Heart right ventricle (tissue), 16 donors: ENCODE results near the gene SPNS3. TPM values are rescaled to one million over a fixed set of nuclear protein-coding genes. Genes with fewer than 3 reads are reported as not detected.
A peak's percentile ranks its signal among the peaks of the same experiment; 100 is the strongest.

Source experiments
- ATAC-seq, 8 donors: fragments of 200-7000 bp; cut with Tn5 transposase; one replicate each; pipeline ENCODE4 v1.9.1; 2020; ENCODE audit warnings: mild to moderate bottlenecking in 8 of 8, moderate library complexity in 8 of 8, moderate number of reproducible peaks in 1 of 8
- DNase-seq, 2 donors: peaks; one replicate each; pipeline ENCODE4 v3.0.0-alpha.2; 2020
- H3K27ac ChIP-seq, 10 donors: fragments of 200-600 bp; sonication (generic) in 2 of 10; one replicate each; pipeline versions ENCODE4 v1.5.0 to v1.8.0; 2020 to 2022; ENCODE audit warnings: mild to moderate bottlenecking in 3 of 10
- H3K27me3 ChIP-seq, 7 donors: fragments of 200-600 bp; one replicate each; pipeline ENCODE4 v1.8.0; 2021 to 2022; ENCODE audit warnings: mild to moderate bottlenecking in 2 of 7
- H3K36me3 ChIP-seq, 9 donors: fragments of 200-600 bp; sonication (generic) in 1 of 9; one replicate each; pipeline versions ENCODE4 v1.5.0 to v1.8.0; 2020 to 2022; ENCODE audit warnings: mild to moderate bottlenecking in 2 of 9
- H3K4me1 ChIP-seq, 9 donors: fragments of 200-600 bp; sonication (generic) in 1 of 9; one replicate each; pipeline versions ENCODE4 v1.5.0 to v1.8.0; 2020 to 2022; ENCODE audit warnings: mild to moderate bottlenecking in 4 of 9
- H3K4me3 ChIP-seq, 10 donors: fragments of 200-600 bp; sonication (generic) in 2 of 10; one replicate each; pipeline versions ENCODE4 v1.5.0 to v1.8.0; 2020 to 2022; ENCODE audit warnings: mild to moderate bottlenecking in 7 of 10, moderate library complexity in 2 of 10
- H3K9me3 ChIP-seq, 11 donors: fragments of 200-600 bp in 10 of 11; sonication (generic) in 2 of 11; one replicate each; pipeline versions ENCODE4 v1.5.0 to v1.8.0; 2013 to 2022; ENCODE audit warnings: mild to moderate bottlenecking in 2 of 11, control low read depth in 1 of 11, moderate library complexity in 1 of 11
- CTCF ChIP-seq, 9 donors: fragments of 200-600 bp; sonication (generic) in 2 of 9; IDR thresholded peaks; one replicate each; pipeline versions ENCODE4 v1.5.0 to v1.8.0; 2021 to 2022; ENCODE audit warnings: antibody characterized with exemption in 9 of 9, mild to moderate bottlenecking in 5 of 9, moderate library complexity in 1 of 9
- WGBS, 2 donors: extraction: QIAGEN DNeasy Blood & Tissue Kit; methylation state at CpG; one replicate each; pipeline ENCODE4 v1.1.7; 2013; ENCODE audit warnings: inconsistent platforms in 1 of 2; 5-methylcytosine and 5-hydroxymethylcytosine counted together
- intact Hi-C, 10 donors: fragments of 100-400 bp; cut with DNase I; formaldehyde crosslinking; loops; one replicate each; pipeline versions ENCODE4 v1.11.1 to v1.14.2; 2022
- polyA plus RNA-seq, 2 donors: library from polyadenylated mRNA; stranded (reverse); fragments of 200-250 nt; gene quantifications; one replicate each; pipeline ENCODE4 v1.2.3, GENCODE V29; 2013
- total RNA-seq, 10 donors: library from RNA; stranded (reverse); fragmentation: NEBNext Ultra II Directional in 3 of 10; extraction: Animal tissue kit (Norgen Biotek cat#: 25700) in 3 of 10; gene quantifications; one replicate each; pipeline versions ENCODE4 v1.2.1 to v1.2.4, GENCODE V29; 2021 to 2023
- donor health status: Arrhythmogenic right ventricular cardiomyopathy.
- donor health status: ischemic (EF 13 %, LVEDD 7.1; RV severe dilation, severe dysfunction).
- donor health status: healthy with polysubstance abuse.
- donor health status: DM: no; HTN: yes; CAD: no.
- donor health status: DM: no; HTN: no; CAD: no.
- donor health status: ischemic (EF 25% LVEDD 6.9; RV normal size, moderate dysfunction).
- donor health status: ischemic (EF 25% LVEDD 5.7; RV mildly dilated, moderate dysfunction).
- donor health status: healthy.
- donor health status: DM: yes; HTN: yes; CAD: no.
- donor health status: Ischemic cardiomyopathy.
- donor health status: ischemic (EF 35%, LVEDD 5.7; RV mildly dilated, moderate dysfunction).
- donor health status: nonischemic (EF 11% LVEDD 7.7; RV severe dilation, severe dysfunction).
- donor health status: DM: yes; HTN: yes; CAD: no.
- donor health status: PGD.
- donor health status: ischemic (EF 29% LVEDD 5.4; RV normal size, mild dysfunction).
- donor health status: nonischemic (EF 23%, LVEDD 6.1; RV moderate dilation, normal function).

SPNS3 gene
- total and polyA plus RNA-seq, 12 donors = 0.13 to 4.2 (median 0.89) TPM; not detected in 1

DNA sequence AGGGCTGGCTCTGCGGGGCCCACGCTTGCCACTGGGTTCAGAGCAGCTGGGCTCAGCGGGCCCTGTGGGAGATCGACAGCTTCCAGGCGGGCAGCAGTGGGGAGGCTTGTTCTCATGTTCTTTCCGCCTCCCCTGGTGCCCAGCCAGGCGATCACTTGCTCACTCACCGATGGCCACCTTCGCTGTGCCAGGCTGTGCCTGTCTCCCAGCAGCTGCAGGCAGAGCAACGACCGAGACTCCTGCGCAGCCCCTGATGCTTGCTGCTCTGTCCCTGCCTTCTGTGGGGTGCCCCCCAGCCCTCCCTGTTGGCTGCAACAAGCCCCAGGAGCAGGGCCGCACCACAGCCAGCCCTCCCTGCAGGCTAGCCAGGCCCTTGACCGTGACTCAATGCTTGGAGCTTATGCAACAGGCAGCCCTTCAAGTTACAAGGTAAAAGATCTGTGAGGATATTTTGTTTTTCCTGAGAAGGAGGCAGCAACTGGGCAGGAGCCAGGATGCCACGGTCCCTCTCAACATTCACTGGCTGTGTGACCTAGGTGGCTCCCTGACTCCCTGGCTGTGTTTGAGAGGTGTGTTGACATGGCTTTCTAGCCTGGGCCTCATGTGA is 55.4 kb downstream of the SPNS3 start:
- TF ChIP-seq CTCF (IDR thresholded peaks at IDR 0.05) = no peak
- Histone ChIP-seq H3K36me3 (no peaks in the 10 kb centered on the region), H3K9me3 (no peaks in the 10 kb centered on the region), H3K4me1 (peaks cover 0 to 30% (median 16%) of the 10 kb centered on the region in 9 donors), H3K27me3 (no peaks in the 10 kb centered on the region), H3K27ac (no peak overlapping the region), H3K4me3 (no peak overlapping the region)
- intact Hi-C loops = loop anchor here in 1 of 10 donors (10.0 kb wide), 1 partner anchor 64 kb away; no protein-coding TSS in a partner anchor
- ATAC-seq = no peak
- DNase-seq = no peak
- 94 to 95% methylated on average over 15 of the region's 15 CpGs for WGBS, 2 donors

- Histone ChIP-seq H3K27ac (no peak overlapping the region), H3K4me3 (no peak overlapping the region), H3K36me3 (no peaks in the 10 kb centered on the region), H3K4me1 (peaks cover 0 to 30% (median 16%) of the 10 kb centered on the region in 9 donors), H3K27me3 (no peaks in the 10 kb centered on the region), H3K9me3 (no peaks in the 10 kb centered on the region)
- DNase-seq = no peak
- no peak for TF ChIP-seq CTCF (IDR thresholded peaks at IDR 0.05)
- WGBS, 2 donors = 90 to 95% methylated on average over 9 of the region's 9 CpGs
- intact Hi-C loops = loop anchor here in 2 of 10 donors (10.0 kb wide), 2 partner anchors 65 kb away; partner anchors contain the start of gene MYBBP1A (in 1 of the 2)
- ATAC-seq = no peak
These were observed 56.4 kb downstream of the SPNS3 start for GRCh38 chr17:4490109-4490591.

- no peaks in the 10 kb centered on the region for H3K36me3 ChIP-seq
- no peaks in the 10 kb centered on the region for H3K27me3 ChIP-seq
- H3K4me3 ChIP-seq = no peak overlapping the region
- DNase-seq (no peak), ATAC-seq (no peak)
- H3K27ac ChIP-seq = no peak overlapping the region
- TF ChIP-seq CTCF (IDR thresholded peaks at IDR 0.05) = no peak
- 80 to 89% methylated on average over 7 of the region's 7 CpGs for WGBS, 2 donors
- no peaks in the 10 kb centered on the region for H3K9me3 ChIP-seq
- intact Hi-C loops = loop anchor here in 2 of 10 donors (10.0 kb wide), 2 partner anchors 64 to 66 kb away; partner anchors contain the start of gene MYBBP1A (in 1 of the 2)
- peaks cover 0 to 27% (median 16%) of the 10 kb centered on the region in 9 donors for H3K4me1 ChIP-seq
These were observed 56.9 kb downstream of the SPNS3 start for GRCh38 chr17:4490637-4491061.

- DNase-seq (no peak), ATAC-seq (peak in 5 of 8 donors; percentile 20 to 58 (median 40))
- no peak for TF ChIP-seq CTCF (IDR thresholded peaks at IDR 0.05)
- no peak overlapping the region for H3K27ac ChIP-seq
- peaks cover 0 to 3% (median 0%) of the 10 kb centered on the region in 7 donors for H3K27me3 ChIP-seq
- H3K9me3 ChIP-seq = no peaks in the 10 kb centered on the region
- intact Hi-C loops = loop anchor here in 2 of 10 donors (10.0 kb wide), 2 partner anchors 62 to 68 kb away; partner anchors contain the start of gene MYBBP1A (in 1 of the 2)
- no peaks in the 10 kb centered on the region for H3K36me3 ChIP-seq
- H3K4me1 ChIP-seq = peaks cover 0 to 15% (median 3%) of the 10 kb centered on the region in 9 donors
- 48 to 57% methylated on average over 20 of the region's 20 CpGs for WGBS, 2 donors
- no peak overlapping the region for H3K4me3 ChIP-seq
These were observed 59.2 kb downstream of the SPNS3 start for GRCh38 chr17:4492721-4493561.
